ENCODE data around the gene ST3GAL3. TPM values are rescaled to one million over a fixed set of nuclear protein-coding genes. Genes with fewer than 3 reads are reported as not detected.

The ST3GAL3 gene
- total RNA-seq, 1 experiment from 2014 or later, result 8.3 TPM

DNA sequence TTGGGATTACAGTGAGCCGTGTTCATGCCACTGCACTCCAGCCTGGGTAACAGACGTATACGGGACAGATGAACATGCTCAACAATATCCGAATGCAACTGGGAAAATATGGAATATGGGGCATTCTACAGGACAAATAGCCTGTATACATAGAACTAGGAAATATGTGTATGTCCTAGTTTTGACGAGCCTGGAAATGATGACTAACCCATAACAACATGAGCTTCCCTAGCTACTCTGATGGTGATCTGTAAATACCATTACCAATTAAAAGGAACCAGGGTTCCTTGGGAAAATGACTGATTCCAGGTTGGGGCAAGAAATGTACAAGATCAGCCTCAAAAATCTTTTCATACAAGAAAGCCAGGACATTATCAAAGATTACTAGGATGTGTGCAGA is 183.5 kb downstream of the ST3GAL3 start:
- H3K14ac ChIP-seq (ENCODE audit: insufficient read depth, low read length), result no peak overlapping the region
- Mint-ChIP-seq H3K36me3 (ENCODE audit: insufficient read depth in 1 of 3, low read depth in 3 of 3) (no peaks in the 10 kb centered on the region; a peak in 2 of 7 replicates), H3K4me3 (no peak overlapping the region), H3K27me3 (ENCODE audit: low read depth) (no peaks in the 10 kb centered on the region), H3K27ac (no peak overlapping the region), H3K9me3 (no peaks in the 10 kb centered on the region), H3K4me1 (peaks cover 7 to 12% of the 10 kb centered on the region in 2 experiments)
- no peak overlapping the region for H3K18ac ChIP-seq (ENCODE audit: insufficient read length, low read depth, low read length)
- no peak overlapping the region for H3K56ac ChIP-seq (ENCODE audit: insufficient read length, low read depth, low read length)
- H2BK15ac ChIP-seq (ENCODE audit: low read depth, low read length), result no peak overlapping the region
- no peaks in the 10 kb centered on the region for H3K27me3 ChIP-seq (ENCODE audit: insufficient read depth, low read length)
- H3K4me2 ChIP-seq (ENCODE audit: insufficient read depth, insufficient read length, low read length), result no peak overlapping the region
- no peak overlapping the region for H2BK12ac ChIP-seq (ENCODE audit: insufficient read length, low read depth, low read length)
- H3K4me1 ChIP-seq (ENCODE audit: insufficient read depth, low read length), result peaks cover 6% of the 10 kb centered on the region; the same call in 1 of the 2 replicates
- no peaks in the 10 kb centered on the region for H3K79me1 ChIP-seq (ENCODE audit: insufficient read depth, low read depth, low read length, poor library complexity, severe bottlenecking)
- H4K8ac ChIP-seq (replicated peaks; ENCODE audit: insufficient read length, low read depth, low read length), result no peak overlapping the region
- no peaks in the 10 kb centered on the region for H3K9me3 ChIP-seq (ENCODE audit: control insufficient read depth, low read depth, low read length)
- H3K79me2 ChIP-seq (ENCODE audit: insufficient read depth, low read length), result no peaks in the 10 kb centered on the region
- no peak overlapping the region for H3T11ph ChIP-seq (ENCODE audit: low read length)
- no peaks in the 10 kb centered on the region for H3K23me2 ChIP-seq (ENCODE audit: insufficient read length, low read depth, low read length, poor library complexity, severe bottlenecking)
- TF ChIP-seq, protein P1, sequence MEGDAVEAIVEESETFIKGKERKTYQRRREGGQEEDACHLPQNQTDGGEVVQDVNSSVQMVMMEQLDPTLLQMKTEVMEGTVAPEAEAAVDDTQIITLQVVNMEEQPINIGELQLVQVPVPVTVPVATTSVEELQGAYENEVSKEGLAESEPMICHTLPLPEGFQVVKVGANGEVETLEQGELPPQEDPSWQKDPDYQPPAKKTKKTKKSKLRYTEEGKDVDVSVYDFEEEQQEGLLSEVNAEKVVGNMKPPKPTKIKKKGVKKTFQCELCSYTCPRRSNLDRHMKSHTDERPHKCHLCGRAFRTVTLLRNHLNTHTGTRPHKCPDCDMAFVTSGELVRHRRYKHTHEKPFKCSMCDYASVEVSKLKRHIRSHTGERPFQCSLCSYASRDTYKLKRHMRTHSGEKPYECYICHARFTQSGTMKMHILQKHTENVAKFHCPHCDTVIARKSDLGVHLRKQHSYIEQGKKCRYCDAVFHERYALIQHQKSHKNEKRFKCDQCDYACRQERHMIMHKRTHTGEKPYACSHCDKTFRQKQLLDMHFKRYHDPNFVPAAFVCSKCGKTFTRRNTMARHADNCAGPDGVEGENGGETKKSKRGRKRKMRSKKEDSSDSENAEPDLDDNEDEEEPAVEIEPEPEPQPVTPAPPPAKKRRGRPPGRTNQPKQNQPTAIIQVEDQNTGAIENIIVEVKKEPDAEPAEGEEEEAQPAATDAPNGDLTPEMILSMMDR (conservative IDR thresholded peaks at IDR 0.05), result no peak
- H3K9ac ChIP-seq (ENCODE audit: extremely low read depth, insufficient read length, low read length), result no peak overlapping the region
- WGBS (ENCODE audit: extremely low coverage, insufficient read length, low lambda C conversion rate), result no CpG with 5 or more reads among the region's 5 CpGs
- no peak overlapping the region for H4K91ac ChIP-seq (ENCODE audit: insufficient read length, low read depth, low read length)
- no peak overlapping the region for H4K5ac ChIP-seq (ENCODE audit: insufficient read length, low read depth, low read length)
- no peak overlapping the region for H2AFZ ChIP-seq (ENCODE audit: low read length)
- no peak overlapping the region for H2BK120ac ChIP-seq (ENCODE audit: low read depth, low read length, poor library complexity, severe bottlenecking)
- no peak overlapping the region for H3K27ac ChIP-seq (ENCODE audit: insufficient read length, low read depth, low read length)
- no peak overlapping the region for H2BK20ac ChIP-seq (ENCODE audit: low read depth, low read length, poor library complexity, severe bottlenecking)
- H2AK5ac ChIP-seq (ENCODE audit: insufficient read length, low read length), result no peak overlapping the region
- no peak for DNase-seq
- no peak overlapping the region for H3K4ac ChIP-seq (ENCODE audit: low read depth, low read length)
- H4K20me1 ChIP-seq (ENCODE audit: control insufficient read depth, insufficient read depth, insufficient read length), result no peaks in the 10 kb centered on the region
- no peak overlapping the region for H2BK5ac ChIP-seq (ENCODE audit: insufficient read length, low read length)
- no peak overlapping the region for H3K23ac ChIP-seq (ENCODE audit: insufficient read length, low read depth, low read length)
